ENCODE measurements around the gene FYB2.
A peak's percentile ranks its signal among the peaks of the same experiment; 100 is the strongest.

FYB2 gene

GRCh38 chr1:56834137-56834900, 15.1 kb upstream of the FYB2 start:
- no peak for DNase-seq

DNA sequence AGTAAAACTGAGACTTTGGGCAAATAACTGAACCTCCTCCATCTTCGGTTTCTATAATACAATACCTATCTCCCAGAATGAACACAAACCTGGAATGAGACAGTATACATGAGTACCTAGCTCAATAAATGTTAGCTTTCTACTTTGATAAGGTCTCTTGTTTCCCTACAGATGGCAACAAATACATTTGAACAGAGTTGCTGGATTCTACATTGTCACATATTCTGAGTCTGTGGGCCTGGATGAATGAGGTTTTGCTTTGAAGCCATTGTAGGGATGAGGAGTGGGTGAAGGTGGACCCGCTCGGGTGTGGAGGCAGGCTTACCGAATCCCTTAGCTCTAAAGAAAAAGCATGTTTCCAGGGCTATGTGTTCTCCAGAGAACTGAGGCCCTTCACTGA, 13.9 kb upstream of the FYB2 start:
- no peak for DNase-seq

DNA sequence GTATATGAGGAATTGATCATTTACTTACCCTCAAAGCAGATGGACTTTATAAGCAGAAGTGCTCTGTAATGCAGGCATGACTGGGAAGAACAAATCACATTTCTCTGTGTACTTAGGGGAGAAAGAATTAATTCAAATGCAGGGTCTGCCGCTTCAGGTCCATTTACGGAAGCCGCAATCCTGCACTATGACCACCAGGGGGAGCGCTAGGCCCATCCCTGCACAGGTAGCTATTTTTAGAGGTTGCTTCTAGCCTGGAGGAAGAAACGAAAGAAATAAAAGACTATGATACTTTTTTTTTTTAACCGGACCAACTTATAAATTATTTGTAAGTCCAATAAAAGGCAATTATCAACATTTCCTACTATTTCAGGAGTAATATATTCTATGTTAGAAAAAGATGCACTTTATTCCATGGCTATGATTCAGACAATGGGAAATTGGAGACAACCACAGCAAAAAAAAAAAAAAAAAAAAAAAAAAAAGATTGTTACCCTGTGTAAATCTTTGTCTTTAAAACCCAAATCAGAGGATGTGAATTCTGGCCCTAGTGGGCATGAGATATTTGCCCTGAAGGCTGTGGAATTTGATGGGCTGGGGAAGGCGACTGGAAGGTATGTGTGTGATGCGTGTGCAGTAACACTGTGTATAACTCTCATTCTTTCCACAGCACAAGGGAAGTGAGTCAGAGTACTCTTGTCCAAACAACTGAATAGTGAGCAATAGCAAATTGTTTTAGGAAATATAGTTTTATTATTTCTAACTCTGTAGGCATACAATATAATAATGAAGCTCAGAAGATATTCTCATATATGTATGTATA, 12.9 kb upstream of the FYB2 start:
- peak; percentile 63 for DNase-seq

DNA sequence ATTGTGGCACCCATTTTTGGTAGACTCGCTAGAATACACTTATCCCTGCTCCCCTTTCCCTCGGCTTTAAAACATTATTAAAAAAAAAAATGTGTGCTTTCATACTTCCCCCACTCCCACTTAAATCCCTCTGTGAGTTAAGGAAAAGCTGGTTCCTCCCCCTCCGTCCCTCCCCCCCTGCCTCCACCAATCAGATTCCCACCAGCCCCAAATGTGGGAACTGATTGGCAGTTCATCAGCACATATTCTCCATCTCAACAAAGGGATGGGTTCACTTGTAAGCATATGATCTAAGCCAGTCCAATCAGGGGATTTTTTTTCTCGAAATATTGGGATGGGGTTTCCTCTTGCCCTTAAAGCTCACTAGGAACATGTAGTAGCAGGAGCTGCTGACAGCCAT, 10.8 kb upstream of the FYB2 start:
- DNase-seq: no peak

GRCh38 chr1:56827711-56828110, 8.5 kb upstream of the FYB2 start:
- no peak for DNase-seq

DNA sequence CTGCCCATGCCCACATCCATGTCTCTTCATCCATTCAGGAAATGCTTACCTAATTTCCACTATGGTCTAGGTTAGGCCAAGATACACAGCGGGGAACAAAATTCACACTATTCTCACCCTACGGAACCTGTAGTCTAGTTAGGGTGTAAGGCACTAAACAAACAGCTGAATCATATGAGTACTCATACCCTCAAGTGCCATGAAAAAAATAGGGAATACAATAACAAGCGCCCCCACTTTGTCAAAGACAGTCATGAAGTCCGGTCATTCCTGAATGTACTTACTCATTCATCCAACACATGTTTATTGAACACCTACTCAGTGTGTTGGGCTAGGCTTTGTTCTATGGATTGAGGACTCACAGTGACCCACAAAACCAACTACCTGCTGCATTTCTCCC, 6.2 kb upstream of the FYB2 start:
- no peak for DNase-seq

- DNase-seq: no peak
These were observed 5.7 kb upstream of the FYB2 start for GRCh38 chr1:56824938-56825337.

DNA sequence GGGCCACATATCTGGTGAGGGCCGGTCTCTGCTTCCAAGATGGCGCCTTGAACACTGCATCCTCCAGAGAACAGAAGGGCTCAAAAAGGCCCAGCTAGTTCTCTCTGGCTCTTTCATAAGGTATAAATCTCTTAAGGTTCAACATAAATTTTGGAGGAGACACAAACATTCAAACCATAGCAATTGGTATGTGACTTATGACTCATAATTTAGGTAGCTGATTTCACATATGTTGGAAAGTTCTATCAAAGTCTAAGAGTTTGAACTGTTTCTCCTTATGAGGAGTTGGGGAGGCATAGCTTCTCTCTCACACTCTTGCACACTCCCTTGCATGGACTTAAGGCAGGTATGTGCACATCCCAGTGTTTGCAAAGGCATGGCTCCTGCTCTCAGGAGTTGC, 5.1 kb upstream of the FYB2 start:
- no peak for DNase-seq

DNA sequence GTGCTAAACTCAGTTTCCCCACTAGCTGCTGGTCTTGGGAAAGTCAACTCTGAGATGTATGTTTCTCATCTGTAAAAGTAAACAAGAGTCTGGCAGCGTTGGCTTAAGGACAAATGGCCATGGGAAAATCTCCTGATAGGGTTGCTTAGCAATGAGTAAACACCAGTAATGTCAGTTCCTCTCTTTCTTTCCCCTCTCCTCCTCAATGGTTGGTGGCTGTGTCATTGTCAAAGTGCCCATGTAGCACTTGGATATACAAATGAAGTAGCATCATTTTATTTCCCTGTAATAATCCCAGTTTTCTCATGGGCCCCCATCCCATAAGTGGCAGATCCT, 2.2 kb upstream of the FYB2 start:
- no peak for DNase-seq

DNA sequence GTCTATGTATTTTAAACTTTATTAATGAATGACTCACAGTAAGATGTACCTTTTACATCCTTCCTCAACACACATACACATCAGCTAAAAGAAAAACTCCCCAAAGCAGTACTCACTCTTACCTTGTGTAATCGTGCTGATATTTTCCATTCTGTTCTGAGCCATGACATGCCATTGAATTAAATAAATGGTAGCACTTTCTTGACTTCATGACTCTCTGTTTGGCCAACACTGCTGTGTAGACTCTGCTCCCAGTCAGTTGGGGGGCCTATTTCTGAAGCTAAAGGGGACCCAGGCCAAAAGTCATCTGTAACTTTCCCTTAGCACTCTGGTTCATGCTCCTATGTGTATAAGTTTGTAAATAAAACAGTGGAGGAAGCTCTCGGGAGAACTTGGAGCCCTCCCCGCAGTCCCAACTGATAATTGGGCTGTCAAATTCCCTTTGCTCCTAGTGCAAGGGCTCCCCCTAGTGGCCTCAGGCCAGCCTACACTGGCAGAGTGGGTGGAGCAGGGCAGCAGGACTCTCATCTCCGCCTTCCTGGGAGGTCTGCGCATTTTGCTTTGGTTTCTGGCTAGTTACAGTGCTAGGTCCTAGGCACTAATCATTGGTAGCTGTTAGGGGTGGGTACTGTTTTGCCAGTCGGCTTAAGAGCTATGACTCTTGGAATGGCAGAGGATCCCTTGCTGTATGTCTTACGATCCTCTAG, 1.7 kb upstream of the FYB2 start:
- DNase-seq: peak; percentile 43

GRCh38 chr1:56817716-56818463, 1.3 kb downstream of the FYB2 start:
- DNase-seq: no peak

DNA sequence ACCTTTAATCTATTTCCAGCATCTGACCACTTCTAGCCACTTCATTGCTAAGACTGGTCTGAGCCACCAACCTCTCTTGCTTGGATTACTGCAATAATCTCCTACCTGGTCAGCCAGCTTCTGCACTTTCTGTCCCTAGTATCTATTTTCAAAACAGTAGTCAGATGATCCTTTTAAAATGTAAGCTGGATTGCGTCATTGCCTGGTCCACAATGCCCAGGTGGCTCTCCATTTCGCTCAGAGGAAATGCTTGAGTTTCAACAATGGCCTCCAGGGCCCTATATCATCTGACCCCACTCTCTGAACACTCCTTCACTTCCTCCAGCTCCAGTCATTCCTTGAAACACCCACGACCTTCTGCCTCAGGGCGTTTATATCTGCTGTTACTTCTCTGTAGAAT, 2.3 kb downstream of the FYB2 start:
- no peak for DNase-seq

GRCh38 chr1:56816264-56816663, 2.9 kb downstream of the FYB2 start:
- no peak for DNase-seq

DNA sequence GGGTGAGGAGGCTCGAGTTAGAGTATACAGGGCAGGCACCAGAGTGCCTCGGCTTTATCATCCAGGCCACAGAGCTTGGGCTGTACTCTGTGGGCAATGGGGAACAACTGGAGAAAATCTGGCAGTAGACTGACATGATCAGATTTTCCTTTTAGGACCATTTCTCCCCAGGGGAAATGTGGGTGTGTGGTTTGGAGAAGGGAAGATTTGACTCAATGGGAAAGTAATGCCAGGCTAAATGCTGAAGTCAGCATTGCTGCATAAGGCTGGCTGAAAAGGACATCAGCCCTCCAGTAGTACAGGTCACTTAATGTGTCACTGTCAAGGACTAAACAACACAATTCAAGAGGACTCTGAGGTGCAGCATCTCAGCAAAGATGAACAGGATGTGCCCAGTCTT, 5.0 kb downstream of the FYB2 start:
- DNase-seq: no peak

DNA sequence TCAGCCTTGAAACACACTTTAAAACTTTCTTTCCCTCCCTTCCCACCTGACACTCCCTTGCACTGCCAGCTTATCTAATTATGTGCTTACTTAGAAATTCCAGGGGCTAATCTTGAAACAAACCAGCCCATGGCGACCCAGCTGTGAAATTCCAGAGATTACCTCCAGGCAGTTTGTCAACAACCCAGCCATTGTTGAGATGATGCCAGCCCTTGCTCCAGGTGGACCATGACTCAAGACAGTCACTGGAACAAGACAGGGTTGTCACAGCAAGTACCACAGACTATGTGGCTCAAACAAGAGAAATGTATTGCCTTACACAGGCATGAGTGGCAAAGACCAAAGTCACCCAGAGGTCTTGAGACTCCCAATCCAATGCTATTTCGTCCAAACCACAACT, 7.9 kb downstream of the FYB2 start:
- no peak for DNase-seq

- no peak for DNase-seq
These were observed 10.8 kb downstream of the FYB2 start for GRCh38 chr1:56808410-56808809.

- no peak for DNase-seq
These were observed 12.4 kb downstream of the FYB2 start for GRCh38 chr1:56806804-56807203.

GRCh38 chr1:56803561-56804156, 15.5 kb downstream of the FYB2 start:
- no peak for DNase-seq

DNA sequence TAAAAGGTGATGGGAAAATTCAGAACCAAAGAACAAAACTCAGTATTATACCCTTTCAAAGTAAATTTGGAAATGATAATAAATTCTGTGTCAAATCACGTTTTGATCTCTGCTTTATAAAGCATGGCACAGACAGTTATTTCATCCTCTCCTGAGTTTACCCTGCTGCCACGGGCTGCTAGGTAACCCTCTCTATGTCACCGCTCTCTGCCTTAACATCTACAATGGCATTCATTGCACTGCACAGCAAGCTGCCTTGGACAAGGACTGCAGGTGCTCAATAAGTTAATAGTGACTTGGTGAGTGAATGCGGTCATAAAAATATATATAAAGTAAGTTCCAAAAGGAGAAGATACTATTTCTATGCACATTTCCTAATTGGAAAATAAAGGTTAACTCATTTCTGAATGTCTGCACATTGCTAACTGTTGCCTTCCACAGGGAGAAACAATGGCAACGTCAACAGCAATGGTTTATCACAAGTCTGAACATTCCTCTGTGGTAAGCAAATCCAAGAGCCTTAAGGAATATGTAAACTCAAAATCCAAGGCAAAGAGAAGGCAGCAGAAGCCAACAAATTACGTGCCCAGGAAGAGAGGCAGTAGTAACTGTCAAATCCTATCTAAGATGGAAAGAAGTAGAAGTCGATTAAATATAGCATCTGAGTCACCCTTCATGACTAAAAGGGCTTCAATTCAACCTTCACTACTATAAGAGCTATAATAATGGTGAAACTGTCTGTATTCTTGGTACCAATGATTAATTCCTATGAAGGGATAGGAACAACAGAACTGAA, 19.4 kb downstream of the FYB2 start:
- DNase-seq: no peak

GRCh38 chr1:56798053-56798471, 21.1 kb downstream of the FYB2 start:
- no peak for DNase-seq

DNA sequence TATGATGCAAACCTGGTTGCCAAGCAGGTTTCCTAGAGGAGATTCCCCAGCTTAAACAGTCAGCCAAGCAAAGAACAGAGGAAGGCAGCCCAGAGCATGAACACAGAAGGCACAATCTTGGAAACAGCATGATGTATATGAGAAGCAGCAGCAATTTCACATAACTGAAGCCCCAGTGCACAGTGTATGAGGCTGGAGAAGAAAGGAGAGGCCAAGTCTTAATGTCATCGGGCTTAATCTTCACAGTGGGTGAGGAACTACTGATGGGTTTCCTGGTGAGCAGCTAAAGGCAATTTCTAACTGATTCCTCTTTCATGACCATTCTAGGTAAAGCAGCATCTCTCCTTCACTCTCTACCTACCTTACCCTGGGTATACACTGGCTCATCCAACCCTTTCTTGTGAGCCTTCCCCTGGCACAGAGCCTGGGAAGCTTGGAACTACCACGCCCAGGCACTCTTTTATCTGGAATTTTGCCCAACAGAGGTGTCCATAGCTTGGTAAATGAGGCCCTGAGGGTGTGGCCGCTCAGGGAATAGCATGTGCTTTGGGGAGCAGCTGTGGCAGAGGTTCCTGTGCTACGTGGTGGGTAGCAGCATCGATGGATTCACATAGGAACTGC, 22.0 kb downstream of the FYB2 start:
- DNase-seq: no peak
